SK-N-SH (cell line): ENCODE data around the gene TXNDC9. TPM values are rescaled to one million over a fixed set of nuclear protein-coding genes. Genes with fewer than 3 reads are reported as not detected.

Experiments used
- CTCF ChIA-PET: fragments of 300-600, 350-600 bp; formaldehyde crosslinking; extraction: SDS; loops from one replicate; lab custom pipeline; 2021; lab: Yijun Ruan, JAX
- POLR2A ChIA-PET: fragments of 350-600 bp; sonication (Branson Sonifier 250); formaldehyde crosslinking; extraction: SDS; loops from one replicate; lab custom pipeline; 2020; ENCODE audit warnings: antibody characterized with exemption, inconsistent platforms; lab: Yijun Ruan, JAX
- DNase-seq: peaks from one replicate; pipeline ENCODE4 v3.0.0; 2012
- H2AFZ ChIP-seq: fragments of 200-600 bp; sonication (generic); 2 replicates; pipeline ENCODE4 v1.8.1; 2016; ENCODE audit warnings: antibody characterized with exemption, mild to moderate bottlenecking, low read depth
- H3F3A ChIP-seq: fragments of 200-600 bp; sonication (generic); replicated peaks from 2 replicates; pipeline ENCODE3; 2016; ENCODE audit warnings: antibody characterized with exemption, mild to moderate bottlenecking; ENCODE audit not compliant: insufficient read depth
- H3K27ac ChIP-seq, 2 experiments: fragments of 200-500 bp in 1 of 2; fragments of 200-600 bp in 1 of 2; sonication (Bioruptor generic) in 1 of 2; sonication (generic), shearing (Covaris generic) in 1 of 2; 2 replicates each; pipeline versions ENCODE4 v1.5.1 to v1.6.1; 2014 to 2016; ENCODE audit warnings: low read depth in 2 of 2, inconsistent platforms in 1 of 2, low read length in 1 of 2, mild to moderate bottlenecking in 1 of 2, mixed read lengths in 1 of 2
- H3K27me3 ChIP-seq: fragments of 200-600 bp; sonication (generic), shearing (Covaris generic); 2 replicates; pipeline ENCODE4 v1.6.1; 2016; ENCODE audit warnings: mixed run types; ENCODE audit not compliant: insufficient read depth
- H3K36me3 ChIP-seq, 2 experiments: fragments of 200-500 bp in 1 of 2; fragments of 200-600 bp in 1 of 2; sonication (Bioruptor generic) in 1 of 2; sonication (generic) in 1 of 2; replicated peaks in 1 of 2; 2 replicates each; pipeline versions ENCODE3 to v1.5.1; 2014 to 2016; ENCODE audit warnings: low read length in 1 of 2, mild to moderate bottlenecking in 1 of 2; ENCODE audit not compliant: insufficient read depth in 2 of 2, control insufficient read depth in 1 of 2
- H3K4me1 ChIP-seq, 2 experiments: fragments of 200-500 bp in 1 of 2; fragments of 200-600 bp in 1 of 2; sonication (Bioruptor generic) in 1 of 2; sonication (generic), shearing (Covaris generic) in 1 of 2; 2 replicates each; pipeline versions ENCODE4 v1.5.1 to v1.6.1; 2014 to 2016; ENCODE audit warnings: low read depth in 1 of 2, low read length in 1 of 2, mixed run types in 1 of 2; ENCODE audit not compliant: insufficient read depth in 2 of 2, control insufficient read depth in 1 of 2
- H3K4me2 ChIP-seq: fragments of 200-600 bp; sonication (generic), shearing (Covaris generic); 2 replicates; pipeline ENCODE4 v1.6.1; 2017; ENCODE audit warnings: mixed run types
- H3K4me3 ChIP-seq, 2 experiments: fragments of 200-500 bp in 1 of 2; fragments of 200-600 bp in 1 of 2; sonication (Bioruptor generic) in 1 of 2; sonication (generic), shearing (Covaris generic) in 1 of 2; 2 replicates each; pipeline versions ENCODE4 v1.5.1 to v1.8.1; 2014 to 2016; ENCODE audit warnings: low read depth in 2 of 2, inconsistent platforms in 1 of 2, low read length in 1 of 2, mild to moderate bottlenecking in 1 of 2, mixed read lengths in 1 of 2, moderate library complexity in 1 of 2
- H3K79me2 ChIP-seq: fragments of 200-600 bp; sonication (generic); 2 replicates; pipeline ENCODE4 v1.8.1; 2017; ENCODE audit warnings: mild to moderate bottlenecking; ENCODE audit not compliant: insufficient read depth
- H3K9ac ChIP-seq: fragments of 200-600 bp; sonication (generic); 2 replicates; pipeline ENCODE4 v1.6.1; 2017; ENCODE audit warnings: mixed run types
- H3K9me2 ChIP-seq: fragments of 200-600 bp; sonication (generic); 2 replicates; pipeline ENCODE4 v1.6.1; 2017; ENCODE audit warnings: mixed run types
- H3K9me3 ChIP-seq: fragments of 200-600 bp; sonication (generic); 2 replicates; pipeline ENCODE4 v1.6.1; 2017; ENCODE audit warnings: mixed run types, mild to moderate bottlenecking, moderate library complexity
- H4K20me1 ChIP-seq: fragments of 200-600 bp; sonication (generic); 2 replicates; pipeline ENCODE4 v1.6.1; 2017; ENCODE audit warnings: mild to moderate bottlenecking, mixed run types; ENCODE audit not compliant: insufficient read depth
- CHD2 ChIP-seq: fragments of 150-350 bp; IDR thresholded peaks from 2 replicates; pipeline ENCODE4 v1.6.1; 2018; ENCODE audit warnings: low read length; ENCODE audit not compliant: partially characterized antibody
- EP300 ChIP-seq, 2 experiments: IDR thresholded peaks; 2 replicates each; pipeline versions ENCODE4 v1.4.0 to v1.6.1; 2012; ENCODE audit warnings: borderline replicate concordance in 1 of 2, low read depth in 1 of 2, low read length in 1 of 2
- FOSL2 ChIP-seq: IDR thresholded peaks from 2 replicates; pipeline ENCODE4 v1.4.0; 2012; ENCODE audit warnings: low read depth, mild to moderate bottlenecking, moderate library complexity, borderline replicate concordance
- FOXJ3 ChIP-seq: sonication (generic); formaldehyde crosslinking; IDR thresholded peaks from 2 replicates; pipeline ENCODE4 v1.5.1; 2020; ENCODE audit warnings: mild to moderate bottlenecking, missing genetic modification reagents
- FOXM1 ChIP-seq: IDR thresholded peaks from 2 replicates; pipeline ENCODE4 v1.4.0; 2012; ENCODE audit warnings: low read depth, mild to moderate bottlenecking
- GABPA ChIP-seq: IDR thresholded peaks from 2 replicates; pipeline ENCODE4 v1.4.0; 2012; ENCODE audit warnings: low read depth, mild to moderate bottlenecking
- GATA2 ChIP-seq: sonication (generic); formaldehyde crosslinking; IDR thresholded peaks from 2 replicates; pipeline ENCODE4 v1.5.0; 2020; ENCODE audit warnings: mild to moderate bottlenecking, missing genetic modification reagents
- JUND ChIP-seq: IDR thresholded peaks from 2 replicates; pipeline ENCODE4 v1.4.0; 2012
- MEF2A ChIP-seq: IDR thresholded peaks from 2 replicates; pipeline ENCODE4 v1.4.0; 2012; ENCODE audit warnings: low read depth, borderline replicate concordance
- NFIC ChIP-seq: IDR thresholded peaks from 2 replicates; pipeline ENCODE4 v1.4.0; 2012; ENCODE audit warnings: borderline replicate concordance
- NRF1 ChIP-seq: IDR thresholded peaks from 2 replicates; pipeline ENCODE4 v1.6.1; 2012; ENCODE audit warnings: low read depth, mild to moderate bottlenecking, low read length
- POLR2AphosphoS5 ChIP-seq: IDR thresholded peaks from 2 replicates; pipeline ENCODE4 v1.6.1; 2012; ENCODE audit warnings: low read depth, low read length
- RCOR1 ChIP-seq: fragments of 150-350 bp; IDR thresholded peaks from 2 replicates; pipeline ENCODE4 v1.6.1; 2017; ENCODE audit warnings: antibody characterized with exemption, low read length
- RFX5 ChIP-seq: IDR thresholded peaks from 2 replicates; pipeline ENCODE4 v1.6.1; 2012; ENCODE audit warnings: mild to moderate bottlenecking, improper control_type of control experiment, low read length
- SIN3A ChIP-seq: IDR thresholded peaks from 2 replicates; pipeline ENCODE4 v1.6.1; 2012; ENCODE audit warnings: low read depth, mild to moderate bottlenecking, low read length, moderate library complexity, borderline replicate concordance
- TAF1 ChIP-seq: IDR thresholded peaks from 2 replicates; pipeline ENCODE4 v1.6.1; 2012; ENCODE audit warnings: low read depth, mild to moderate bottlenecking, low read length, moderate library complexity, borderline replicate concordance
- TCF12 ChIP-seq: IDR thresholded peaks from 2 replicates; pipeline ENCODE4 v1.4.0; 2012
- USF2 ChIP-seq: fragments of 150-350 bp; IDR thresholded peaks from 2 replicates; pipeline ENCODE4 v1.6.1; 2017; ENCODE audit warnings: antibody characterized with exemption, low read length, low read depth, borderline replicate concordance
- WGBS: methylation state at CpG from one replicate; pipeline ENCODE4 v1.1.6; 2017; ENCODE audit warnings: low lambda C conversion rate; 5-methylcytosine and 5-hydroxymethylcytosine counted together
- polyA plus RNA-seq, 3 experiments: library from polyadenylated mRNA; depleted of rRNA; stranded (reverse); fragments of >200 nt; gene quantifications; 2 replicates each; pipeline ENCODE4 v1.2.3, GENCODE V29; 2012
- TF ChIP-seq, protein P1 (sequence below): IDR thresholded peaks from 2 replicates; pipeline ENCODE4 v1.6.1; 2012; ENCODE audit warnings: mild to moderate bottlenecking, low read depth, low read length, moderate library complexity

The TXNDC9 gene
- polyA plus RNA-seq, 1 of the 3 experiments (the other 2 are of a cell fraction), result 19.1 TPM

DNA sequence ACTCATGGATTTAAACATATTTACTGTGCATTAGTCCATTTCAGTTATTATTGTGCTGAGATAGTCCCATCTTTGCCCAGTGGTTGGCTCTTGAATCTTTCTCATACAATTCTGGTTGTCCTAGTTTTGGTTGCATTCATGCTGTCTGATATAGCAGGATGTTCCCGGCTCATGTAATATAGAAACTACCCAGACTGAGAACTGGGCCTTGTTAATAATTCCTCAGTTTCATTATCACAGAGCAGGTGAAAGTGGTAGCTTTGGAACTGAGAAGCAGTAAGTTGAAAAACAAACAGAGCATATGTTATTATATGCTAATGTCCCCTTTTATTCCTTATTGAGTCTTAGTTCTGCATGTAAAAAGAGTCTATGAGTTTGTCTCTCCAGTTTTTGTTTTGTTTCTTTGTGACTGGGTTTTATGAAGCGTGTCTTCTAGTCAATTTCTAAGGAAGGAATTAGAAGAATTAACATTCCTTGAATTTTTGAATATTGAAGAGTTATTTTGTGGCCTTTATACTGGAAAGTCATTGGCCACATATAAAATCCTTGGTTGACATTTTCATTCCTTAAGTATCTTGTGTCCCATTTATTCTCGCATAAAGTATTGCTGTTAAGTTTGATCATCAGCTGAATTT is 44.4 kb upstream of the TXNDC9 start:
- TF ChIP-seq MEF2A (no peak), FOXM1 (no peak), USF2 (no peak), CHD2 (no peak), RFX5 (no peak)

DNA sequence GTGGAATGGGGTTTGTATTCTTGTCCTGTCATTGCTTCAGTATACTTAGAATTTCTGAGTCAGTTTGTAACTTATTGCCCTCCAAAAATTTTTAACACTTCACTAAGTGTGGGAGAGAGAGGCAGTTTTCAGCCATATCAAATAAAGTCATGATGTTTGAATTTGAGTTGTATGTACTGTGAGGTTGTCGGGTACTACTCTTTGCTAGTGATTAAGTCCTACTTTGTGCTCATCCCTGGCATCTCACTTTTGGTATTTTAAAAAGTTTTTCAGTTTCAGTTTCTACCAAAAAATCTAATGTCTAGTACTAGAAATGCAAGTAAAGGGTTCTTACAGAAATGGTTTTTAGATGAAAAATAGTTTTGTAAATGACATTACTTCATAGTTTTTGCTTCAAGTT is 41.7 kb upstream of the TXNDC9 start:
- Histone ChIP-seq H3K4me1 (no peaks in the 10 kb centered on the region), H3K9me2 (no peaks in the 10 kb centered on the region), H3F3A (no peaks in the 10 kb centered on the region), H3K27me3 (no peaks in the 10 kb centered on the region), H3K4me3 (no peak overlapping the region), H4K20me1 (no peaks in the 10 kb centered on the region), H2AFZ (no peak overlapping the region), H3K9ac (no peak overlapping the region), H3K4me2 (no peak overlapping the region), H3K9me3 (0 out of 2 replicates have a peak, but pooled peaks cover 6% of the 10 kb centered on the region), H3K79me2 (peaks cover 6% of the 10 kb centered on the region; the same call in 1 of the 2 replicates), H3K36me3 (peaks cover 84 to 85% of the 10 kb centered on the region in 2 experiments), H3K27ac (no peak overlapping the region)
- DNase-seq, result no peak
- ChIA-PET POLR2A (no interaction called here), CTCF (no interaction called here)
- 91% methylated on average over 1 of the region's 1 CpG for WGBS
- no peak for TF ChIP-seq GATA2

More for the DNA sequence above, 44.4 kb upstream of the TXNDC9 start:
- 95% methylated on average over 3 of the region's 3 CpGs for WGBS
- ChIA-PET POLR2A (no interaction called here), CTCF (no interaction called here)
- H3K79me2 ChIP-seq, result peaks cover 1% of the 10 kb centered on the region; the same call in 1 of the 2 replicates
- H2AFZ ChIP-seq, result no peak overlapping the region
- H3K27ac ChIP-seq, result no peak overlapping the region
- DNase-seq, result no peak
- no peaks in the 10 kb centered on the region for H3K9me2 ChIP-seq
- no peak overlapping the region for H3K4me2 ChIP-seq
- peaks cover 3% of the 10 kb centered on the region for H3F3A ChIP-seq
- H3K4me3 ChIP-seq, result no peak overlapping the region
- H3K9me3 ChIP-seq, result no peaks in the 10 kb centered on the region
- H3K4me1 ChIP-seq, result no peaks in the 10 kb centered on the region
- H4K20me1 ChIP-seq, result no peaks in the 10 kb centered on the region
- no peaks in the 10 kb centered on the region for H3K27me3 ChIP-seq
- peaks cover 75 to 82% of the 10 kb centered on the region in 2 experiments for H3K36me3 ChIP-seq
- no peak overlapping the region for H3K9ac ChIP-seq

GRCh38 chr2:99376254-99376864 is 40.2 kb upstream of the TXNDC9 start:
- H3F3A ChIP-seq, result no peaks in the 10 kb centered on the region
- no peak overlapping the region for H3K27ac ChIP-seq
- no peaks in the 10 kb centered on the region for H3K27me3 ChIP-seq
- ChIA-PET CTCF (no interaction called here), POLR2A (no interaction called here)
- H3K36me3 ChIP-seq, result peaks cover 78 to 82% of the 10 kb centered on the region in 2 experiments
- H3K4me3 ChIP-seq, result no peak overlapping the region
- no peak overlapping the region for H3K4me2 ChIP-seq
- H2AFZ ChIP-seq, result no peak overlapping the region
- 96% methylated on average over 7 of the region's 7 CpGs for WGBS
- peaks cover 6% of the 10 kb centered on the region; the same call in 1 of the 2 replicates for H3K79me2 ChIP-seq
- no peak for DNase-seq
- no peaks in the 10 kb centered on the region for H4K20me1 ChIP-seq
- 0 out of 2 replicates have a peak, but pooled peaks cover 6% of the 10 kb centered on the region for H3K9me3 ChIP-seq
- no peaks in the 10 kb centered on the region for H3K9me2 ChIP-seq
- H3K9ac ChIP-seq, result no peak overlapping the region
- H3K4me1 ChIP-seq, result no peaks in the 10 kb centered on the region
- TF ChIP-seq RCOR1, result no peak
- TF ChIP-seq TCF12, result no peak
- no peak for TF ChIP-seq JUND
- no peak for TF ChIP-seq EP300 (IDR thresholded peaks at IDR 0.05; ENCODE audit: borderline replicate concordance in 1 of 2, low read depth in 1 of 2, low read length in 1 of 2)
- TF ChIP-seq FOSL2, result no peak
- TF ChIP-seq, protein P1, sequence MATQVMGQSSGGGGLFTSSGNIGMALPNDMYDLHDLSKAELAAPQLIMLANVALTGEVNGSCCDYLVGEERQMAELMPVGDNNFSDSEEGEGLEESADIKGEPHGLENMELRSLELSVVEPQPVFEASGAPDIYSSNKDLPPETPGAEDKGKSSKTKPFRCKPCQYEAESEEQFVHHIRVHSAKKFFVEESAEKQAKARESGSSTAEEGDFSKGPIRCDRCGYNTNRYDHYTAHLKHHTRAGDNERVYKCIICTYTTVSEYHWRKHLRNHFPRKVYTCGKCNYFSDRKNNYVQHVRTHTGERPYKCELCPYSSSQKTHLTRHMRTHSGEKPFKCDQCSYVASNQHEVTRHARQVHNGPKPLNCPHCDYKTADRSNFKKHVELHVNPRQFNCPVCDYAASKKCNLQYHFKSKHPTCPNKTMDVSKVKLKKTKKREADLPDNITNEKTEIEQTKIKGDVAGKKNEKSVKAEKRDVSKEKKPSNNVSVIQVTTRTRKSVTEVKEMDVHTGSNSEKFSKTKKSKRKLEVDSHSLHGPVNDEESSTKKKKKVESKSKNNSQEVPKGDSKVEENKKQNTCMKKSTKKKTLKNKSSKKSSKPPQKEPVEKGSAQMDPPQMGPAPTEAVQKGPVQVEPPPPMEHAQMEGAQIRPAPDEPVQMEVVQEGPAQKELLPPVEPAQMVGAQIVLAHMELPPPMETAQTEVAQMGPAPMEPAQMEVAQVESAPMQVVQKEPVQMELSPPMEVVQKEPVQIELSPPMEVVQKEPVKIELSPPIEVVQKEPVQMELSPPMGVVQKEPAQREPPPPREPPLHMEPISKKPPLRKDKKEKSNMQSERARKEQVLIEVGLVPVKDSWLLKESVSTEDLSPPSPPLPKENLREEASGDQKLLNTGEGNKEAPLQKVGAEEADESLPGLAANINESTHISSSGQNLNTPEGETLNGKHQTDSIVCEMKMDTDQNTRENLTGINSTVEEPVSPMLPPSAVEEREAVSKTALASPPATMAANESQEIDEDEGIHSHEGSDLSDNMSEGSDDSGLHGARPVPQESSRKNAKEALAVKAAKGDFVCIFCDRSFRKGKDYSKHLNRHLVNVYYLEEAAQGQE, result no peak
- TF ChIP-seq RFX5, result no peak
- TF ChIP-seq NFIC, result no peak
- no peak for TF ChIP-seq SIN3A
- TF ChIP-seq GABPA, result no peak
- no peak for TF ChIP-seq POLR2AphosphoS5
- TF ChIP-seq TAF1, result no peak
- no peak for TF ChIP-seq FOXJ3 (CRISPR knock-in tag)
- TF ChIP-seq NRF1, result no peak
